NB4 (cell line): ENCODE data around the gene TMED6.

Source experiments
- DNase-seq: peaks from one replicate; pipeline ENCODE4 v3.0.0; 2010; ENCODE audit warnings: low read depth
- H3K4me3 ChIP-seq: one replicate; pipeline ENCODE4 v1.5.1; 2011; ENCODE audit warnings: mild to moderate bottlenecking, low read depth, low read length, moderate library complexity
- MYC ChIP-seq: IDR thresholded peaks from 2 replicates; pipeline ENCODE4 v1.6.1; 2011; ENCODE audit warnings: low read depth, low read length
- POLR2A ChIP-seq: IDR thresholded peaks from 2 replicates; pipeline ENCODE4 v1.6.1; 2011; ENCODE audit warnings: mild to moderate bottlenecking; ENCODE audit not compliant: insufficient read length; ENCODE audit errors: extremely low read depth
- TF ChIP-seq, protein P1 (sequence below): IDR thresholded peaks from one replicate; pipeline ENCODE4 v1.5.1; 2012; ENCODE audit warnings: low read depth, low read length
- TF ChIP-seq, protein P2 (sequence below): IDR thresholded peaks from 2 replicates; pipeline ENCODE4 v1.6.1; 2011; ENCODE audit warnings: low read depth, low read length

The TMED6 gene

DNA sequence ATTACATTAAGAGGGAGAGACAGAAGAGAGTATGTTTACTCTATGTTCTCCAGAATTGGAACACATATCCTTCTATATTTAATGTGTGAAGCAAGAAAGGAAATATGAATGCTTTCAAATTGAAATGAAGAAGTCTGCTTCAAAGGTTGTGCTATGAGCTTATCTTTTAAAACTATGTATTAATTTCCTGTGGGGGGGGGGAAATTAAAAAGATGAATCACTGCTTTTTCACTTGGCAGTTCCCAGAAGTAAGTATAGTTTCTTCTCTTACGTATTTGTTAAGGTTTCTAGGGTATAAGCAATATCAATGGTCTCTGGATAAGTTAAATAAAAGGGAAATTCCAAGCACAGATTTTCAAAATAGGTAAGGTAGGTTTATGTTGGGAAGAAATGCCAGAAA, 27.2 kb upstream of the TMED6 start:
- DNase-seq = no peak
- no peak overlapping the region for H3K4me3 ChIP-seq
- TF ChIP-seq, protein P1, sequence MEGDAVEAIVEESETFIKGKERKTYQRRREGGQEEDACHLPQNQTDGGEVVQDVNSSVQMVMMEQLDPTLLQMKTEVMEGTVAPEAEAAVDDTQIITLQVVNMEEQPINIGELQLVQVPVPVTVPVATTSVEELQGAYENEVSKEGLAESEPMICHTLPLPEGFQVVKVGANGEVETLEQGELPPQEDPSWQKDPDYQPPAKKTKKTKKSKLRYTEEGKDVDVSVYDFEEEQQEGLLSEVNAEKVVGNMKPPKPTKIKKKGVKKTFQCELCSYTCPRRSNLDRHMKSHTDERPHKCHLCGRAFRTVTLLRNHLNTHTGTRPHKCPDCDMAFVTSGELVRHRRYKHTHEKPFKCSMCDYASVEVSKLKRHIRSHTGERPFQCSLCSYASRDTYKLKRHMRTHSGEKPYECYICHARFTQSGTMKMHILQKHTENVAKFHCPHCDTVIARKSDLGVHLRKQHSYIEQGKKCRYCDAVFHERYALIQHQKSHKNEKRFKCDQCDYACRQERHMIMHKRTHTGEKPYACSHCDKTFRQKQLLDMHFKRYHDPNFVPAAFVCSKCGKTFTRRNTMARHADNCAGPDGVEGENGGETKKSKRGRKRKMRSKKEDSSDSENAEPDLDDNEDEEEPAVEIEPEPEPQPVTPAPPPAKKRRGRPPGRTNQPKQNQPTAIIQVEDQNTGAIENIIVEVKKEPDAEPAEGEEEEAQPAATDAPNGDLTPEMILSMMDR = no peak
- TF ChIP-seq, protein P2, sequence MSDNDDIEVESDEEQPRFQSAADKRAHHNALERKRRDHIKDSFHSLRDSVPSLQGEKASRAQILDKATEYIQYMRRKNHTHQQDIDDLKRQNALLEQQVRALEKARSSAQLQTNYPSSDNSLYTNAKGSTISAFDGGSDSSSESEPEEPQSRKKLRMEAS = no peak
- TF ChIP-seq POLR2A = no peak

DNA sequence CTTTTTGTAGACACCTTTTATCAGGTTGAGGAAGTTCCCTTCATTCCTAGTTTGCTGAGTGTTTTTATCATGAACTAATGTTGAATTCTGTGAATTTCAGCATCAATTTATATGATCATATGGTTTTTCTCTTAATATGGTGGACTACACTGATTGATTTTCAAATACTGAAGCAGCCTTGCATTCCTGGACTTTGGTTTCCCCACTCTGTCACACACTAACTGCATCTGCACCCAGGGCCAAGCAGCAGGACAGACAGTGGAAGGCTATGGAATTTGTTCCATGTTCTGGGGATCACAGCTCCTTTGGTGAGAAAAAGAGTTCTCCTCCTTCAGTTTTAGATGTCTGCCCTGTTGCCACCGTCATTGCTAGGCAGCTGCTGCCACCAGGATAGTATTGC, 26.4 kb upstream of the TMED6 start:
- TF ChIP-seq, protein P2 = no peak
- TF ChIP-seq, protein P1 = no peak
- TF ChIP-seq MYC = no peak
- TF ChIP-seq POLR2A = no peak
- H3K4me3 ChIP-seq = no peak overlapping the region
- DNase-seq = no peak

DNA sequence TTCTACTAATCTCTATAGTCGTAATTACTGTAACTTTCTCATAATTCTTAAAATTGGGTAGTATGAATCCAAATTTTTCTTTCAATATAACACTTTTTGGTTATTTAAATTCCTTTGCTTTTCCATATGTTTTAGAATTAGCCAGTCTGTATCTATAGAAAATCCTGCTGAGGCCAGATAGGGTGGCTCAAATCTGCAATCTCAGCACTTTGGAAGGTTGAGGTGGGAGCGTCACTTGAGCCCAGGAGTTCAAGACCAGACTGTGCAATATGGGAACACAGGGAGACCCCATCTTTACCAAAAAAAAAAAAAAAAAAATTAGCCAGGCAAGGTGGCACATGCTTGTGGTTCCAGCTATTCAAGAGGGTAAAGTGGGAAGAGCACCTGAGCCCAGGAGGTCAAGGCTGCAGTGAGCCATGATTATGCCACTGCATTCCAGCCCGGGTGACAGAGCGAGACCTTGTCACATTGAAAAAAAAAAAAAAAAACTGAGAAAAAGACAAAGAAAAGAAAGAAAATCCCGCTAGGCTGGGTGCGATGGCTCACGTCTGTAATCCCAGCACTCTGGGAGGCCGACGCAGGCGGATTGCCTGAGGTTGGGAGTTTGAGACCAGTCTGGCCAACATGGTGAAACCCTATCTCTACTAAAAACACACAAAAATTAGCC, 24.9 kb upstream of the TMED6 start:
- TF ChIP-seq MYC = no peak
- TF ChIP-seq POLR2A = no peak
- TF ChIP-seq, protein P1 = no peak
- TF ChIP-seq, protein P2 = no peak
- no peak overlapping the region for H3K4me3 ChIP-seq
- DNase-seq = no peak

DNA sequence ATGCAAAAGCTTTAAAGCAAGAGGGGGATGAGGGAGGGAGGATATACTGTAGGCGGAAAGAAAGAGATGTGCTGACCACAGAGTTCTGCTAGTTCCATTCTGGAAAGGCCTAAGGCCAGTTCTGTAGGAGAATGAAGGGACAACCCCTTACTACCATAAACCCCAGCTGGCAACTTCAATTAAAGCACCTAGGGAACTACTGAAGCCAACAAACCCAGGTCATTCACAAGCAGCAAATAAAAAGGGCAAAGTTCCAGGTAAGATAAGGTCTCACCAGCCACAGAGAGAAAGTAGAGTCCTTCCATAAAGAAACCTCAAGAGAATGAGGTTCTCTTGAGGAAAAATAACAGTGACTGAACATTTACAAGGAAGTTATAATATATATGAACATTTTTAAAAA, 21.4 kb upstream of the TMED6 start:
- TF ChIP-seq, protein P2 = no peak
- TF ChIP-seq, protein P1 = no peak
- TF ChIP-seq MYC (no peak), POLR2A (no peak)
- DNase-seq = no peak
- no peak overlapping the region for H3K4me3 ChIP-seq

DNA sequence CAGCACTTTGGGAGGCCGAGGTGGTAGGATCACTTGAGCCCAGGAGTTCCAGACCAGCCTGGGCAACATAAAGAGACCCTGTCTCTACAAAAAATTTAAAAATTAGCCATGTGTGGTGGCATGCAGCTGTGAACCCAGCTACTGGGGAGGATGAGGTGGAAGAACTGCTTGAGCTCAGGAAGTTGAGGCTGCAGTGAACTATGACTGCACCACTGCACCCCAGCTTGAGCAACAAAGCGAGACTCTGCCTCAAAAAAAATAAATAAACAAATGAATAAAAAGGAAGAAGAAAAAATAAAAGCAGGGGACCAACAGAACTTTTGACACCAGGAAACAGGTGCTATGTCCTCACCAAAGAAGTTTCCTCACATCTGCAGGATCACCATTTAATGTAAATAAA, 20.0 kb upstream of the TMED6 start:
- no peak overlapping the region for H3K4me3 ChIP-seq
- DNase-seq = no peak
- no peak for TF ChIP-seq MYC
- TF ChIP-seq POLR2A = no peak
- TF ChIP-seq, protein P1 = no peak
- TF ChIP-seq, protein P2 = no peak

DNA sequence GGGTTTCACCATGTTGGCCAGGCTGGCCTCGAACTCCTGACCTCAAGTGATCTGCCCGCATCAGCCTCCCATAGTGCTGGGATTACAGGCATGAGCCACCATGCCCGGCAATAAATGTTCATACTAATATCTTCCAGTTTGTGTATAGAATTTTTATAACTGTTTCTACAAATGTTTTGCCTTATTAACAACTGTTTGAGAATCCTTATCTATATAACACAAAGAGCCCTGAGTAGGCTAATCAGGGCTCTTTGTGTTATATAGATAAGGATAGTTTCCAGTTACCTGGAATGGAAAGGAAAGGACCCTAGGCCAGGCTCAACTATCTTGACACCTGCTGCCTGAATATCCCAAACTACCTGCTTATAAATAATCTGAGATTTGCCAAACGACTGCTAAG, 17.3 kb upstream of the TMED6 start:
- H3K4me3 ChIP-seq = no peak overlapping the region
- no peak for DNase-seq
- TF ChIP-seq, protein P2 = no peak
- no peak for TF ChIP-seq MYC
- no peak for TF ChIP-seq POLR2A
- TF ChIP-seq, protein P1 = no peak
